ENCODE data around the gene MST1R.
"Not testable (repeated sequence)": the region's sequence is repeated elsewhere in the genome, so short reads cannot be mapped to it uniquely, and the experiment has no call there.

Gene MST1R

DNA sequence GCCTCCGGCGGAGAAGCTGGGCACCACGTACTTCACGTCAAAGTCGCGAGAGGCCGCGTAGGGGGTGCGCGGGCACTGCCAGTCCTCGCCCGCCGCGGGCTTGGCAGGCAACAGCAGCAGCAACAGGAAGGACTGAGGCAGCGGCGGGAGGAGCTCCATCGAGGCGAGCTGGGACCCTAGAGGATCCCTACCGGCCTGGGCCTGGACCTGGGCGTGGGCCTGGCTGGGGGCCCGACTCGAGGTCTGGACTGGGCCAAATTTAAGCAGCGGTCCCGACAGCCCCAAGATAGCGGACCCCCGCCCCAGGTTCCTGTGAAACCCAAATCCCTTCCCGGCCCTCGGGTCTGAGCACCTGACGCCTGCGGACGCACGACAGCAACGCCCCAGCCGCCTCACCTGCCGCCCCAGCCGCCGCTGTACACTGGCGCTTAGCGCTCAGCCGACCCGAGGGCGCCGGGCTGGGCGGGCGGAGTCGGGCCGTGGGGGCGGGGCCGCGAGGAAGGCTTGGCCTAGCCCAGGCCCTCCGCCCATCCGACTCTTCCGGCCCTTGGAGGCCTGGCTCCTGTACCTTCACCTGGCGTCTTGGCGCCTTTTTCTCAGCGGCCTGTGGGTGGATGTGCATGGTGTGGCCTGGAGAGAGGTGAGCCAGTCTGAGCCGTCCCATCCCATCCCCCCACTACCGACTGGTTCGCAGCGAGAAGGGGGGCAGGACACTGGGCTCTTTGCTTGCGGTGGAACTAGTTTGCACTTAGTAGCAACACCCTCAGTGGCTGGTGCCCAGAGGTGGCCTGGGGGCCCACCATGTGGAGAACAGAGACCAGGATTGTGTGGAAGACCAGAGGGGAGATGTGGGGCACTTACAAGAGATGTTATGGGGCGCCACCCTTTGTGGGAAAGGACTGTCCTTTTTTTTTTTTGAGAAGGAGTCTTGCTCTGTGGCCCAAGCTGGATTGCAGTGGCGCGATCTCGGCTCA lies at the start of gene MST1R:
MST1R (minus strand) TSS at position 423 of the 974 bp plus-strand sequence; CDS start at position 159, 264 bp downstream.
- peak; percentile 84 for DNase-seq

DNA sequence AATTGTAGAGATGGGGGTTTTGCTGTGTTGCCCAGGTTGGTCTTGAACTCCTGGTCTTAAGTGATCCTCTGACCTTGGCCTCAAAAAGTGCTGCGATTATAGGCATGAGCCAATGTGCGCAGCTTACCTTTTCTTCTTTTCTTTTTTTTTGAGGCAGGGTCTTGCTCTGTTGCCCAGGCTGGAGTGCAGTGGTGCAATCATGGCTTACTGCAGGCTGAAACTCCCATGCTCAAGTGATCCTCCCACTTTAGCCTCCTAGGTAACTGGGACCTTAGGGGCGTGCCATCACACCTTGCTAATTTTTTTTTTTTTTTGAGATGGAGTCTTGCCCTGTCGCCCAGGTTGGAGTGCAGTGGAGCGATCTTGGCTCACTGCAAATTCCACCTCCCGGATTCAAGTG lies 49.3 kb upstream of the MST1R start:
- DNase-seq, result no peak

DNA sequence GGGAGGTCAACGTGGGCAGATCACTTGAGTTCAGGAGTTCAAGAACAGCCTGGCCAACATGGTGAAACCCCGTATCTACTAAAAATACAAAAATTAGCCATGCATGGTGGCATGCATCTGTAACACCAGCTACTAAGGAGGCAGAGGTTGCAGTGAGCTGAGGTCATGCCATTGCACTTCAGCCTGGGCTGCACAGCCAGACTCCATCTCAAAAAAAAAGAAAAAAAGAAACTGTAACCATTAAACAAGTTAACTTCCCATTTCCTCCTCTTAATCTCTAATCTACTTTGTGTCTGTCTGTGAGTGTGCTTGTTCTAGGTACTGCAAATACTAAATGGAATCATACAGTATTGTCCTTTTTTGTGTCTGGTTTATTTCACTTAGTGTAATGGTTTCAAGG lies 39.0 kb upstream of the MST1R start:
- DNase-seq, result no peak

DNA sequence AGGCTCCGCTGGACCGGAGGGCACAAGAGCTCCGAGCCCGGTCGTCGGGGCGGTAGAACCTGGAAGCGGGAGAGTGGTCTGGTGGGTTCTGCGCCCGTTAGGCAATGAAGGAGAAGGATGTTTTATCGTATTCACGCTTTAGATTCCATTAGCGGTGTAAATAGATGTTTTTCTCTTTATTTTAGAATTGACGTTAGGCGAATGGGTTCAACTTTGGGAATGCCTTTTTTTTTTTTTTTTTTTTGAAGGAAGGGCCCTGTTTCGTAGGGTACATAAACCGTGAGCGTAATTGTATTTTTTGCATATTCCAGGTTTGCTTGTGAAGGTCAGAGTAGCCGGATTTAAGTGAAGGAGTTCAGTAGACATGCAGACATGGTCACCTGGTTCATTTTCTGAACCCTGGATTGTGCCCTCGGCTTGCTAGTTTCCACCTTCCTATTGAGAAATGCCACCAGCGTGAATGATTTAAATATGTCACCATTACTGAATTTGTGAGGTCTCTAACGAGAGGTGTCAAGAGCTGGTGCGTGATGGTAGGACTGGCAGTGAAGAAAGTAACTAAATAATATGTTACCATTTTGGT lies 37.1 kb upstream of the MST1R start:
- no peak for DNase-seq

DNA sequence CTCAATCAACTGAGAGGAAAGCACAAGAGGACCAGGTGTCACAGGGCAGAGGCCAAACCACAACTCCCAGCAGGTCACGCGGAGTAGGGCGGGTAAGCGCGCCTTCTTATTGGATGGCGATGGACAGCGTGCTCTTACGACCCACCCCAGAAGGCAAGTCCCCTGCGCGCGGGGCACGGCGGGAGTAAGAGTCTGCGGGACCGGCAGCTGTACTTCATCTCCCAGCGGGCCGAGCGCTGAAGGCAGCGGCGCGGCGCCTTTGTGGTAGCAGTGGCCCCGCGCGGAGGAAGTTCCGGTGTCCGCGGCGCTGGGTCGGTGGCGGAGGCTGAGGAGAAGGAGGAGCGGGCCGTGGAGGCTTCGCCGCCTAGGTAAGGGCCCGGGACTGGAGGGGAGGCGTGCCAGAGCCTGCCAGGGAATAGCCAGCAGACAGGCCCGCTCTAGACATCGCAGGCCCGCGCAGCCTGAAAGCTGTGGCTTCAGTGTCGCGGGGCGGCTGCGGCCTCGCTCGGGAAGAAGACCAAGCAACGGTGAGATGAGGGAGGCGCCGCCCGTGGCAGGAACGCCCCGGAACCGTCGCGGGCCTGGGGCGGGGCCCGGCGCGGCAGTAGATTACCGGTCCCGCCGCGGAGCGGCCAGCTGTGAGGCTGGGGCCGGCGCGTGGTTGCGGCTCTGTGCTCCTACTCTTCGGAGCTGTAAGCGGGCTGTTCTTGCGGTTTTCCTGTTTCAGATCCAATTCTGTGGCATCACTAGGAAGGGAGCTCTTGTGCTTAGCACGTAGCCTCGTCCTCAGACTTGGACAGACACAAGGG lies 36.4 kb upstream of the MST1R start, which contains the start of gene RBM6:
RBM6 (plus strand) TSS at position 293 of the 809 bp plus-strand sequence. CDS start 22,492 bp downstream, outside the sequence.
- peak; percentile 95 for DNase-seq

DNA sequence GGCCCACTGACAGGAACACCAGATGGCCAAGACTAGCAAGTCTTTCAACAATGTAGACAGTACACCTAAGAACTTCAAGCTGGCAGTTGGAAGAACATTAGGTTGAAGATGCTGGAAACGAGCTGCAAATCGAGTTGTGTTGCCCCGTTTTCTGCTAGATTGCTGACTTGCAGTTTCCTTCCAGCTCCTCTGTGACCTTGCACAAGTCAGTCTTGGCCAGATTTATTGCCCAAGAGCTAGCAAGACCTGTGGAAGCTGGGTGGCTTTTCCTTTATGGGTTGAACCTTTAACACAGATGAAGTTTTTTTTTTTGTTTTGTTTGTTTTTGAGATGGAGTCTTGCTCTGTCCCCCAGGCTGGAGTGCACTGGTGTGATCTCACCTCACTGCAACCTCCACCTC lies 33.4 kb upstream of the MST1R start:
- no peak for DNase-seq

DNA sequence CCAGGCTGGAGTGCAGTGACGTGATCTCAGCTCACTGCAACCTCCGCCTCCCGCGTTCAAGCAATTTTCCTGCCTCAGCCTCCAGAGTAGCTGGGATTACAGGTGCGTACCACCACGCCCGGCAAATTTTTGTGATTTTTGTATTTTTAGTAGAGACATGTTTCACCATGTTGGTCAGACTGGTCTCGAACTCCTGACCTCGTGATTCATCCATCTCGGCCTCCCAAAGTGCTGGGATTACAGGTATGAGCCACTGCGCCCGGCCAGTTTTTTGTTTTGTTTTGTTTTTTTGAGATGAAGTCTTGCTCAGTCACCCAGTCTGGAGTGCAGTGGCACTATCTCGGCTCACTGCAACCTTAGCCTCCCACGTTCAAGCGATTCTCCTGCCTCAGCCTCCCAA lies 28.6 kb upstream of the MST1R start:
- DNase-seq, result not testable (repeated sequence)

DNA sequence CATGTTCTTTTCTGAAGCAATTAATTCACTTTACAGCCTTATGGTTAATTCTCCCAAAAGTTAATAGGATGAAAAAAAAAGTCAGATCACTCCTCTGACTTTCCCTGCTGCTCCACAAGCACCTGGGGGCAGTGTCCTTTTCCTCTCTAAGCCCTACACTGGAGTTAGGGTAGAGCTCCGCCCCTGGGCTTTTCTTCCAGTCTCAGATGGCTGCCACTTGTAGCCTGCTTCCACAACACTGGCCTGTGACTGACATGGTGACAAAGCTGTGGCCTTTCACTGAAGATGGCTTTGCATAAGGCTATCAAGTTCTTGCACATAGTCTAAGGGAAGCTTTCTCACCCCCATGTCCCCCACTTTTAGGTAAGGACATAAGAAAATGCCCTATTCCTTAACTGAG lies 27.2 kb upstream of the MST1R start:
- DNase-seq, result no peak

DNA sequence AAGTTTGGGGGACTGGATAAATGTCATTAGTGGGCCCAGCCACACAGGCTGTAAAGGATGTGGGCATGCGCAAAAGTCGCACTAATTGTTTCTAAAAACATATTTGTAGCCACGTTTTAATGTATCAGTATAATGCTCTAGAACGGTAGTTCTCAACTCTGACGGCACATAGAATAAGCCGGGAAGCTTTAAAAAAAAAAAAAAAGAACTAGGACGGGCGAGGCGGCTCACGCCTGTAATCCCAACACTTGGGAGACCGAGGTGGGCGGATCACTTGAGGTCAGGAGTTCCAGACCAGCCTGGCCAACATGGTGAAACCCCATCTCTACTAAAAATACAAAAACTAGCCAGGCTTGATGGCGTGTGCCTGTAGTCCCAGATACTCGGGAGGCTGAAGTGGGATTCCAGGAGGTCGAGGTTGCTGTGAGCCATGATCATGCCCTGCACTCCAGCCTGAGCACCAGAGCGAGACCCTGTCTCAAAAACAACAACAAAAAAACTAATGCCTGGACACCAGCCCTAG lies 26.6 kb upstream of the MST1R start:
- no peak for DNase-seq

DNA sequence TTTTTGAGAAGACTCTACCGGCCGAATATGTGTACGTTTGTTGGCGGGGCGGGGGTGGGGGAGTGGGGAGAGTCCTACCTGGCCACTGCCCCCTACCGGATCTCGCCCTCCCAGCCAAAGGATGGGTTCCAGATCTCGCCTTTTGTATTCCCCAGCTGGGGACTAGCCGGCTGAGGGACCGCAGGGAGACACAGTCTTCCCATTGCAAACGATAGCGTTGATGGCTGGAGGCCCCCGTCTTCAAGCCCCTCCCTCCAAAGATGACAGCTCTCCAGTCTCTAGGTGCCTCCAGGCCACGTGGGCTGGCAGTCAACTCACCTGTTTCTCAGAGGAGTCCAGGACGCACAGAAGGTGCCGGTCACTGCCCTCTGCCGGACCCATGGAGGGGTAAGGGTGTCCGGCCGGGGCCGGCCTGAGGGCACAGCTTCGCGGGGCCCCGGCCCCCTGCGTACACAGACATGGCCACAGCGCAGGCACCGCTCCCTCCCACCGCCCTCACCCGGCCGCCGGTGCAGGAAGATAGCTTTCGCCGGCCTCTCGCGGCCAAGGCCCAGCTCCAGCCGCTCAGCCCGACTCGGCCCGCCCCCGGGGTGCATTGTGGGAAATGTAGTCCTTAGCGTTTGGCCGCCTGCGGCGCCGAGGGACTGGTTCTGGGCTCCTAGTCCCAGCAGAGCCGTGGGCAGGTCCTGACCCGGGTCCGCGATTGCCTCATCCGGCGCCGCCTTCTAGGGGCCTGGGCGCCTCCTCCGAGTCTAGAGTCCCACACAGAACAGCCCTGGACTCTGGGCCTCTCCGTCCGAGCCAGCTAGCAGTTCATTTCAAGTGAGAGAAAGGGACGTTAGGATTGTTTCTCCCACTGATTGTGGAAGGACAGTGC lies 25.9 kb upstream of the MST1R start, which contains the start of gene MON1A:
MON1A (minus strand) TSS at position 521 of the 877 bp plus-strand sequence. CDS start 16,465 bp downstream, outside the sequence.
- DNase-seq, result peak; percentile 90

DNA sequence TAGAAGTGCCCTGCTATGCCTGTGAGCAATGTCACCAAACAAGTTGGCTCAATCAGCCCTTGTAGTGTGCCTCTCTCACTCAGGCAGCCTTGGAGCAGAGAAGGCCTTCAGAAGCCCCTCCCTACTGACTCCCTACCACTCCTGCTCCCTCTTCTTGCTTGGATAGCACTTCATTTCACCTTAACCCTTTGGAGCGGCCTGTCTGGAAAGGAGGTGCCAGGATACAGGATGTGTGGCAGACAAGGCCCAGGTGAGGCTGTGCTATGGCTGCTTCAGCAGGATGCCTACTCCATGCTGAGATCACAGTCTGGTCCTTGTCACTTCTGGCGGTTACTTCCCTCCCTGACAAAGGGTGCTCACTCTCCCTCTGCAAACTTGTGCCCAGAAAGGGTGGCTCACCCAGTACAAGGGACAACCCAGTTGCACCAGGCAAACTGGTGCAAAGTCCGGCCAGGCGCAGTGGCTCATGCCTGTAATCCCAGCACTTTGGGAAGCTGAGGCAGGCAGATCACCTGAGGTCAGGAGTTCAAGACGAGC lies 24.9 kb upstream of the MST1R start:
- DNase-seq, result no peak

DNA sequence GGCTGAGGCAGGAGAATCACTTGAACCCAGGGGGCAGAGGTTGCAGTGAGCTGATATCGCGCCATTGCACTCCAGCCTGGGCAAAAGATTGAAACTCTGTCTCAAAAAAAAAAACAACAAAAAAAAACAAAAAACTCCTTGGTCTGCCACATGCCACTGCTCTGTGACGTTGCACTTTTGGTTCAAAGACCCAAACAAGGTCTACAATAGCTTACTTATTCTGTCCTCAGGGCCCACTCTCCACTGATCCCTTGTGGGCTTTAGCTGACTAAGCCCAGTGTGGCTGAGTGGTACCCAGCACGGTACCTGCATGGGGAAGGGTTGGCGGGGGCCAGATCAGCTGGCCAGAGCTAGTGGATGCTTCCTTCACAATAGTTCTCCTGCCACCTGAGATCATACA lies 24.1 kb upstream of the MST1R start:
- no peak for DNase-seq

DNA sequence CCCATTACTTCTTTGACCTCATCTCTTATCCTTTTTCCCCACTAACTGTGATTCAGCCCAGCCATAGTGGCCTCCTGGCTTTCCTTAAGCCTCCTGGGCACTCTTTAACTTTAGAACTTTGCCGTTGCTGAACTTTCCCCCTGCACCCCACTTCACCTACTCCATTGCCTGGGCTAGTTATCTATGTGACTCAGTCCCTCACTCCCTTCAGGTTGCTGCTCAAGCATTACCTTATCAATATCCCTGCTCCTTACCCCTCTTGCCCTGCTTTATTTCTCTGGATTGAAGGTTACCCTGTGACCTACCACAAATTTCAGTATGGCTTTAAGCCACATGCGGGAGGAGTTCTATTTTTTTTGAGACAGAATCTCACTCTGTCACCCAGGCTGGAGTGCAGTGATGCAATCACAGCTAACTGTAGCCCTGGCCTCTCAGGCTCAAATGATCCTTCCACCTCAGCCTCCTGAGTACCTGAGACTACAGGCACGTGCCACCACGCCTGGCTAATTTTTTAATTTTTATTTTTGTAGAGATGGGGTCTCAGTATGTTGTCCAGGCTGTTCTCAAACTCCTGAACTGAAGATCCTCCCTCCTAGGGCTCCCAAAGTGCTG lies 22.6 kb upstream of the MST1R start:
- DNase-seq, result no peak

DNA sequence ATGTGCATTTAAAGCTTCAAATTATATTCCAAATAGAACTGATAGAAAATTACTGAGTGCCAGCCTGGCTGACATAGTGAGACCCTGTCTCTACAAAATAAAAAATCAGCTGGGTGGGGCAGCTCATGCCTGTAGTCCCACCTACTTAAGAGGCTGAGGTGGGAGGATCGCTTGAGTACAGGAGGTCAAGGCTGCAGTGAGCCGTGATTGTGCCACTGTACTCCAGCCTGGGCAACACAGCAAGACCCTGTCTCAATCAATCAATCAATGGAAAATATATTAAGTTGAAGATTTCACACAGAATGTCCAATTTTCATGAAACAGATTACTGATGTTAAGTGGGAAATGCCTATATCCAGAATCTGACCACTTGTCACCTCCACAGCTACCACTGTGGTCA lies 21.8 kb upstream of the MST1R start:
- no peak for DNase-seq

DNA sequence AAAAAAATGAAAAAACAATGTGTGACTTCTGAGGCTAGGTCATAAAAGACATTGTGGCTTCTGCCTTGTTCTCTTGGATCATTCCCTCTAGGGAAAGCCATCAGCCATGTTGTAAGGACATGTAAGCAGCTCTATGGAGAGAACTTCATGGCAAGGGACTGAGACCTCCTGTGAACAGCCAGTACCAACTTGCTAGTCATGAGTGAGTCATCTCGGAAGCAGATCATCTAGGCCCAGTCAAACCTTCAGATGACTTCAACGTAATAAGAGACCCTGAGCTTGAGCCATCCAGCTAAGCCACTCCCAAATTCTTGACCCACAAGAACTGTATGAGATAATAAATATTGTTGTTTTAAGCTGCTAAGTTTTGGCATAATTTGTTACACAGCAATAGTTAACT lies 21.0 kb upstream of the MST1R start:
- DNase-seq, result no peak

DNA sequence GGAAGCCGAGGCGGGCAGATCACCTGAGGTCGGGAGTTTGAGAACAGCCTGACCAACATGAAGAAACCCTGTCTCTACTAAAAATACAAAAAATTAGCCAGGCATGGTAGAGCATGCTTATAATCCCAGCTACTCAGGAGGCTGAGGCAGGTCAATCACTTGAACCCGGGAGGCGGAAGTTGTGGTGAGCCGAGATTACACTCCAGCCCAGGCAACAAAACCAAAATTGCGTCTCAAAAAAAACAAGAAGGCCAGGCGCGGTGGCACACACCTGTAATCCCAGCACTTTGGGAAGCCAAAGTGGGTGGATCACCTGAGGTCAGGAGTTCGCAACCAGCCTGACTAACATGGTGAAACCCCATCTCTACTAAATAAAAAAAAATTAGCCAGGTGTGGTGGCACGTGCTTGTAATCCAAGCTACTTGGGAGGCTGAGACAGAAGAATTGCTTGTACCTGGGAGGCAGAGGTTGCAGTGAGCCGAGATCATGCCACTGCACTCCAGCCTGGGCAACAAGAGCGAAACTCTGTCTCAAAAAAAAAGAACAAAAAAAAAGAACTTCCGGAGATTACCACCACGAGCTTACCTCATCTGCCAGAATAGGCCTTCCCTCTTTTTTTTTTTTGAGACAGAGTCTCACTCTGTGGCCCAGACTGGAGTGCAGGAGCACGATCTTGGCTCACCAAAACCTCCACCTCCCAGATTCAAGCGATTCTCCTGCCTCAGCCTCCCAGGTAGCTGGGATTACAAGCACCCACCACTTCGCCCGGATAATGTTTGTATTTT lies 14.3 kb upstream of the MST1R start:
- not testable (repeated sequence) for DNase-seq

DNA sequence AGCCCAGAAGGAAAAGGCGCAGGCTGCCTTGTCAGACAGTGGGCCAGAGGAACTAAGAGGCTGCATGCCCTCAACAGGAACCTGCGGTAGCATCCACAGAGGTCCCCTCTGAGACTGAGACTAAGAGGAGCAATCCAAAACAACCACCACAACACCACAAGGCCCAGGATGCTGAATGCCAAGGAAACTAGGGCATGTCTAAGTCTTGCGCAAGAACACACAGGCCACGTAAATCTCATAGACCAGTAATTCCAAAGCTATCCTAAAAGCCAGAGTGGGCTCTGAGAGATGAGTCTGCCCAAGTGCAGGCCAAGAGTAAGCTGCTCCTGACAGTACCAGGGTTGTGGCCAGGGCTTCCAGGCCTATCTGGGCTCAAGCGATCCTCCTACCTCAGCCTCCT lies 13.0 kb upstream of the MST1R start:
- DNase-seq, result no peak

DNA sequence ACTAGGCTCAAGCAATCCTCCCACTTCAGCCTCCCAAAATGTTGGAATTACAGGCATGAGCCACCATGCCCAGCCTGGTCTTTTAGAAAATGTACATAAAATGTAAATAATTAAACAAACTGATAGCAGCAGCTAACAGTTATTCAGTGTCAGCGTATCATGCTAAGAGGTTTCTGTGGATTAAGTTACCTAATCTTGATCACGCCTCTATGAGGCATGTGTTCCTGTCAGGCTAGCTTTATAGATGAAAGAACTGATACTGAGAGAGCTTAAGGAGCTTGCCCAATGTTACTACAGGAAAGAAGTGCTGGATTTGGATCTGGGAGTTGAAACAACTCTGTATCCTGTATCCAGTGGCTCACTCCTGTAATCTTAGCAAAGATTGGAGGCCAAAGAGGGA lies 11.2 kb upstream of the MST1R start:
- DNase-seq, result no peak

DNA sequence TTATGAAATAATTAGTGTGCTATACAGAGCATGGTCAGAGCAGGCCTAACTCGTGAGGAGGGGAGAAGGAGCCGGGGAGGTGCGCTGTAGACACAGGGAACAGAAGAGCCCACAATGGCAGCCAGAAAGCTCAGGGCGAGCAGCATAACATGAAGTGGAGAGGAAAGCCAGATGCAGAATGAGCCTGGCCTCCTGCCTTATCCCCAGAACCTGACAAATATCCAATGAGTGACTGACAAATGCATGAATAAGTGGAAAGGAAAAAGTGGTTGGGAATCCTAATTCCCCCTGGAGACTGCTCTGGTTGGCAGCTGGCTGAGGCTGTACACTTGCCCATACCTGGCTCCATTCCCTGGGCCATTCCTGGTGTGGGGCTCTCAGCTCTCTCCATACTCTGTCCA lies 9.2 kb upstream of the MST1R start:
- no peak for DNase-seq

DNA sequence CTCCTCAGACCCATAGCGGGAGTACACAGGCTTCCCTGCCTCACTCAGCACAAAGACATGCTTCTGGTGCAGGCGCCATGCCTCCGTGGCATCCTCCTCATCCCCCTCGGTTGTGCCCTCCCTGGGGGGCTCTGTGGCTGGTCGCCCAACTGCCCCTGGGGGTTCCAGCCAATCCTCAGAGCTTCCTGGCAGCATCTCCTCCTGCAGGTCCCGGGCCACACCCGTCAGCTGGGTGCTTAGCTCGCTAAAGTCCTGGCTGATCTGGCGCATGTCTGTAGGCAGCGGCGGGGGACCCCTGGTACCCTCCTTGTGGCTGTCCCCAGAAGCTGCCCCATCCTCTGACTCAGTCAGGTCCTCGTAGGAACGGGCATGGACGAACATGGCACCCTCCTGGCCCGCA lies 7.9 kb upstream of the MST1R start:
- no peak for DNase-seq

DNA sequence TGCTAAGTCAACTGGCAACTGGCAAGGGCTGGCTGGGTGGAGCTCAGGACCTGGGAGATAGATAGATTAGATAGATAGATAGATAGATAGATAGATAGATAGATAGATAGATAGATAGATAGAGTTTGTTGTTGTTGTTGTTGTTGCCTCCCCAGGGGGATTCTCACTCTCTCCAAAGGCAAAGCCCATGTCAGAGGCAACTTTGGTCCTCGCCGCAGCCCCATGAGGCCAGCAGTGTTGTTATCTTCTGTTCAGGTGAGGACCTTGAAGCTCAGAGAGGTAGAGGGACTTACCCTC lies 7.4 kb upstream of the MST1R start:
- DNase-seq, result no peak

Measured in activated naive CD4-positive, alpha-beta T cell treated with Interleukin-2 at 50 U/mL for 16 hours (primary cell).